Measurements from ENCODE around the gene CDK5R2.

CDK5R2 gene

GRCh38 chr2:219010162-219010756 is 50.8 kb downstream of the CDK5R2 start:
- no peak for DNase-seq

GRCh38 chr2:219010873-219011272 is 51.4 kb downstream of the CDK5R2 start:
- no peak for DNase-seq

Measured in activated T-cell treated with anti-CD3 and anti-CD28 coated beads, Interleukin-2, amount 50 U/mL, for 48 hours (primary cell).